Hematopoietic multipotent progenitor cell treated with erythropoietin and hydrocortisone succinate and interleukin-3 and kit ligand, for 17 days (in vitro differentiated cells): ENCODE measurements around the gene METTL25.

Experiments
- DNase-seq: peaks from one replicate; pipeline ENCODE4 v3.0.0-alpha.2; 2015; ENCODE audit warnings: low spot score

Gene METTL25

DNA sequence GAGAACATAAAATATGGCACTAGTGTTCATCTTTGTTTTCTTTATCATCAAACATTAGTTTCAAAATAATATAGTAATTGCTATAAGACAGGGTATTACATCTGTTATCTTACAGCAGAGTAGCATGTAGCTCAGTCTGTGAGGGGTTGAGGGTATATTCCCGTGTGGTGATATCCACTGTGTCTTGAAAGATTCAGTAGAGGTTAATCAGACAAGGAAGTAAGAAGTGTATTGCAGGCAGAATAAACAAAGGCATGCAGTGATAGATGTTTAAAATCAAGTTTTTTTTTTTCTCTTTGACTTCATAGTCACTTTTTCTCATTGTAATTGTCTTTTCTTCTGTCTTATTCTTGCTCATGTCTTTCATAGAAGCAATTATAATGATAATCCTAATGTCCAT, 48.3 kb downstream of the METTL25 start:
- DNase-seq, result no peak

DNA sequence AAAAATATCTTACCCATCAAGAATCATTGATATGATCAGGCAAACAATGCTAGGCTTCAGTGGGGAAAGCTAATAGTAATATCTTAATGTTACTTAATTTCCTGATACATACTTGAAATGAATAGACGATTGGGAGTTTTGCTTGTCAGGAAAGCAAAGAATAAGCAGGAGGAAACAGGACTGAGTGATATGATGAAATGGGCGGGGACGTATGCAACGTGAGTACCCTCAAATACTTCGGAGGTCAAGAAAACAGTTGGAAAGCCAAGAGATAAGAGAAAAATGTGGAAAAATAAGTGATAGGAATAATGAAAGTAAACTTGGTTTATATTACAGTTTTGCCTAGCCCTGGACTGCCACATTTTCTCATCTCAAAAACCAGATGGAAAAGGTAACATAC, 49.2 kb downstream of the METTL25 start:
- DNase-seq, result no peak

- no peak for DNase-seq
Measured at GRCh38 chr12:82408844-82409243, 50.5 kb downstream of the METTL25 start.

DNA sequence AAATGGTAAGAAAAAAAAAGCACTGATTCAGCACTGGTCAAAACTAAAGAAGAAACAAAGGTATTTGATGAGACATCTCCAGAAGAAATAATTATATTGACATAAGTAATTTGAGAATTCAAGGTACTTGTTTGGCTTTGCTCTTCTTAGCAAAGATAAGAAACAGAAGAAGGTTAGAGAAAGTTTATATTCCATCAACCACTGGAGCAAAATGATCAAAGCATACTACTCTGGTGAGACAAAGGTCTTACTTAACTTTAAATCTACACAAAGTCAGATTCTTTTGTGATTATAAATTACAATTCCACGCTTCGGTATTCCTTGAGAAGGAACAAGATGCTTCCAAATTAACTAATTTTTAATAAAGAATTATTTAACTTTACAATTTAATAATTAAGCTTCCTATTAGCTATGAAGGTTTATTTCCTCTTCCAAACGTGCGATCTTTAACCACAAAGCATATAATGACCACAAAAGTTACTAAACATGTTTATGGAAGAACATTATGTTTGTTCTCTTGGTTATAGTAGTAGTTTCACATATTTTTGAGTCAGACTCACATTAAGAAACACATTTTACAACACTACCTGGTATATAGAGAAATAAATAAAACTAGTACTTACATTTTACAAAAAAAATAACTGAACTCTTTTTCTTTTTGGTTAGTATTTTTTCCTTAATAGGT, 53.4 kb downstream of the METTL25 start:
- no peak for DNase-seq

DNA sequence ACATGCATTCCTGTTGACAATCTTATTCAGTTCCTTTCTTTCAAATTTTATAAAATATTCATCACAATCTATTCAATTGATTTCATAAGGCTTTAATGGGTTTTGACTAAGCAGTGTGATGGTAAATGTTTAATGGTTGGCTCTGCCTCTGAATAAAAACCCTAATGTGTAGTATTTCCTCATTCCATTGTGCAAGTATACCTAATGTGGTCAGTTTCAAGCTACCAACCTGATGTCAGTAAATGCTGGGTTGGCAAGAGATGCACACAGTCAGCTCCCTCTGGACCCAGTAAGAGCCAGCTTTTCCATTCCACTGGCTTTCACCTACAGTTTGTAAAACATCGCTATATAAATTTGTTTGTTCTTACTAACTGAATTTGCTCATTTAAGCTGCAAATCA, 53.9 kb downstream of the METTL25 start:
- DNase-seq, result no peak

GRCh38 chr12:82414044-82414443, 55.7 kb downstream of the METTL25 start:
- no peak for DNase-seq

DNA sequence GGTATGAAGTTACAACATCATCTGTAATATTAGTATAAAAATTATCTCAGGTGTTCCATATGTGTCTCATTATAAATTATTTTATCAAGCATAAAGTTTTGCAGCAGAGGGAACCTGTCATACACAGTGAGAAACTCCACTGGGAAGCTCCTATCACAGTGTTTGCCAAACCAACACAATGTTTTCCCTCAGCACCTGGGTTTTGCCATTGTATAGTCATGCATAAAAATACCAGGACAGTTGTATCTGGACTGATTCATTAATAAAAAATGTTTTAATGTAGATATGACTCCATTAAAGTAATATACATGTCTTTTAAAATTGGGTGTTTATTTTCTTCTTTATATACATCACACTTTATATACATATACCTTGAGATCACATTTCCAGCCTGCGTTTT, 56.6 kb downstream of the METTL25 start:
- DNase-seq, result no peak

- no peak for DNase-seq
Measured at GRCh38 chr12:82415402-82415801, 57.1 kb downstream of the METTL25 start.

DNA sequence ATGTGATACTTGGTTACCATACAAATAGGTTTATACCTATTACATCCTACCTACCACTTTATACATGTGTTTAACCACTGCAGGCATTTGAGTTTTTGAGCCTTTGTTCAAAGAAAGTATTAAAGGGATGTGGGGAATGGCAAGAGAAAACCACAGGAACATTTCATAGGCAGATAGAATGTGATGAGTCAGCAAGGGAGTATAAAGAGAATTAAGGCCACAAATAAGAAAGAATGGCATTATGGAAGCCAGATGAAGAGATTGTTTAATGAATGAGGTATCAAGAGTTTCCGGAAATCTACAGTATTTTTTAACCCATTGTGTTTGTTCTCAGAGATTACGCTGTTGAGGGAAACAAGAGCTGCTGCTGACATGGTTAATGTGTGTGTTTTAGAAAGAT, 66.9 kb downstream of the METTL25 start:
- DNase-seq, result no peak

DNA sequence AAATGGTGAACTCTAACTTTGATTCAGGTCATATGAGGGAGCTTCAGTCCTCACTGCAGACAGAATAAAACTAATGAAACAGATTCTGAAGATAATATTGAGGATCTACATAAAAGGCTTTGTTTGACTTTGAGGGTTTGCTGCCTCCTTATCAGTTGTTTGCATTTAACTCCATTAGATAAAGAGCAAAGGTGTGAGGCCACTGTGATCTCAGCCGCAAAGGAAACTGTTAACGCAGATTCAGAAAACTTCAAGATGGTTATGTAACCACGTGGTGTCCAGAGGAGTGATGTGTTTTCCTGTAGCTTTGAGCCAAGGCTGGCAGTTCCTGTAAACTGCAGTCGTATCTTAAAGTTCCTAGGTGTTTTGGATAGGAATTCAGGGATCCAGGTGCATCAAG, 67.8 kb downstream of the METTL25 start:
- no peak for DNase-seq

- DNase-seq, result no peak
Measured at GRCh38 chr12:82426586-82426985, 68.3 kb downstream of the METTL25 start.

DNA sequence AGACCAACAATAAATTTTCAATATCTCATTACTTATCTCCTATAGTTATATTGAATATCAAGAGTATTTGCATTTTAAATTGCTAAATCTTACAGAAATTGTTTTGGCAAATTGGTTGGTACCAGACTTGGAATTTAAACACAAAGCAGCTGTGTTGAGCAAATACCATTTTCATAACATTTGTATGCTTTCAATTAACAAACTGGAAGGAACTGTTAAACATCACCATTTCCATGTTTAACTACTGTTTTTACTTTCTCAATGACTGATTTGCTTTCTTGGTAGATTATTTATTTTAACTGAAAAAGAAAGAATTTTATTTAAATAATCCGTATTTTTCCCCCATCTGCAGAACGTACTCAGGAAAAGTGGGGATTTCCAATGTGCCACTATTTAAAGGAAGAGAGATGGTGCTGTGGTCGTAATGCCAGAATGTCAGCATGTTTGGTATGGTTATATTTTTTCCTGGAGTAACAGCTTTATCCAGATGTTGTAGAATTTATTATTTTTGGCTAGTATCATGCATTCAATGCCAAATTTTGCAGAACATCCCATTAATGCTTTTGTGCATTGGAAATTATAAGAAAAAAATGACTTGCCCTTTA, 72.3 kb downstream of the METTL25 start:
- no peak for DNase-seq

DNA sequence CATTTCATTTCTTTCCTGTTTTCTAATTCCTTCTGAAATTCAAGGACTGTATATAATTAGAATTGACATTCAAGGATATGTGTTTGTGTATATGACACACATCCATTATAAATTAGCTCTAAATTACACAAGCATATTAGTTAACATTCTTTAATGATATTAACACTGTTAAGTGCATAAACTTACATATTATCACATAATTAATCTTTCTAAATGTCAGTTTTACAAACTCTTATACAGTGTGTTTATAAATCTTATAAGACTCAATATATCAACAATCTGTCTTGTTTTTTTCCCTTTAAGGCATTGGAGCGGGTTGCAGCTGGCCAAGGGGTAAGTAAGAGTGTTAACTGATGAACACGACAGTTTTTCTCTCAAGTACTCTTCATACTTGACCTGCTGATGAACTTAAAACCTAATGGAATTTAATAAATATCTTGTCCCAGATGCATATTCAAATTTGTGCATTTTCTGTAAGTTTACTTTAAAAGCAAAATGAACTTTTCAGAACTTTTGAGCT, 76.1 kb downstream of the METTL25 start:
- no peak for DNase-seq

GRCh38 chr12:82436354-82436753, 78.0 kb downstream of the METTL25 start:
- DNase-seq, result no peak

- DNase-seq, result no peak
Measured at GRCh38 chr12:82437744-82438143, 79.4 kb downstream of the METTL25 start.

GRCh38 chr12:82438356-82438755, 80.0 kb downstream of the METTL25 start:
- no peak for DNase-seq

DNA sequence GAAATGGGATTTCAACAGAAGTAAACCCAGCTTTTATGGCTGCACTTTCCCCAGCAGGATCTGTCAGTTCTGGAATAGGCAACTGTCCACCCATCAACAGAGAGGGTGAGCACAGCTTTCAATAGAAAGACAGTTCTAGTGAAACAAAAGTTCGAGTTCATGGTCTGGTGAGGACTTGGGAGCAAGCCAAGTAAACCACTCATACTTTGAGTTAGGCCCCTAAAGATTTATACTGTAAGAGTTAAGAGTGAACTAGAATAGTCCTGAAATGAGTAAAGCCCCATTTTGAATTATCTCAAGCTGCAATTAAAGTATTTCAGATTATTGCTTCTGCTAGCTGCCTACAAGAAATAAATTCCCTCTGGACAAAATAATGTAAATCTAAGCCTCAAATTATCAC, 82.6 kb downstream of the METTL25 start:
- DNase-seq, result no peak

GRCh38 chr12:82448911-82449578, 90.7 kb downstream of the METTL25 start:
- no peak for DNase-seq

DNA sequence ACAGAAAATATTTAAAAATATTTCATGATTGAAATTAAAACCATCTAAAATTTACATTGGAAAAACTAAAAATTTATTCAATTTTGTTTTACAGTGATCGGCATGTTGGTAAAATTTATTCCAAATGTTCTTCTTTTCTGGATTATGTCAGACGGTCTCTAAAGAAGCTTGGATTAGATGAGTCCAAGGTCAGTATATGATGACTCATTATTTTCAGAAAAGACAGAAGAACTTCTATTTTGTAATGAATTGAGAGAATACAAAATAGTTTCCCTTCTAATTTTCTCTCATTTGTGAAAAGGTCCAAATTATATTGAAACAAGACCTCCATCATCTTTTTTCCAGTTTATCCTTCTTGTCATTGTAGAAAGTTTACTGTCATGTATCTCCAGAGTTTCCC, 98.3 kb downstream of the METTL25 start:
- DNase-seq, result no peak

DNA sequence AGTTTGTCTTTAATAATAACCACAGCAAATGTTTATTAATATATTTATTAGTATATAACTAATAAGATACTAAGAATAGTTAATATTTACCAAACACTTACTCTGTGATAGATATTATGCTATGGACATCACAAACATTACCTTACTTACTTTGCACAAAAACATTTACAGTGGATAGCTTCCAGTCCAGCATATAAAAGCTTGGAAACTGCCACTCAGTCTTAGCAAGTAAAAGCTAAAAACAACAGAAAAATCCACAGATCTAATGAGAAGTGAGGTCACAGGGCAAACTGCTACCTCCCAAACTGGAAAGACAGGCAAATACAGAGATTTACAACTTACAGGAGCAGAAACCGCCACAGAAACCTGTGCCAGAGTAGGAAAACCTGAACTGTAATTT, 99.8 kb downstream of the METTL25 start:
- no peak for DNase-seq

DNA sequence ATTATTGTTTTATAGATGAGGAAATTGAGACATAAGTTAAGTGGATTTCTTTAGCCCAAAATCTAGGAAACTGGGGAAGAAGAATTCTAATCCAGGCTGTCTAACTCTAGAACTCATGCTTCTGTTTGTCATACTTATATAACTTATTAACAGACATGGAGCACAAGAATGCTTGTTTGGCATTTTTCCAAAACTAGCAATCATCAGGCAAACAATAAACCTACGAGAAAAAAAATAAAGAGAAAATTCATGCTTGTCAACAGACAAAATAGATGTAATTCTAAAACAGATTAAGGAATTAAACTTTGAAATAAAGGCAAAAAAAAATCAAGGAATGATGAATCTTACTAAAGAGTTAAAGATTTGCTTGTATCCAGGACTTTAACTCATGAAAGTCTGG, 103.1 kb downstream of the METTL25 start:
- DNase-seq, result no peak

DNA sequence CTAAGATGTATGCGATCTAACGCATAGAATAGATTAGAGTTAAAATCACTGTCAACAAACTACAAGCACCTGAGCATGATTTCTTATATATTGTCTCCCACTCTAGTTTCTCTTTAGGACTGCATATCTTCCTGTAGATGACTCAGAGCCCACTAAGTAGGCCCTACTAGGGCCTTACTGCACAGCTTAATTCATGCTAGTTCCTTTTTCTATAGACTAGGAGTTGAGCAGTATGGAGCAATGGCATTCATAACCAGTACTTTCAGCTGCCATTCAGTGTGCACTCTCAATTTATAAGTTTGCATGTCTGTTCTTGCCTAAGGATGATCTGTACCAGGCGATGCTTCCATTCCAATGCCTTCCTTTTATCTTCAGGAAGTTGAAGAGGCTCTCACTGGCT, 103.5 kb downstream of the METTL25 start:
- no peak for DNase-seq

DNA sequence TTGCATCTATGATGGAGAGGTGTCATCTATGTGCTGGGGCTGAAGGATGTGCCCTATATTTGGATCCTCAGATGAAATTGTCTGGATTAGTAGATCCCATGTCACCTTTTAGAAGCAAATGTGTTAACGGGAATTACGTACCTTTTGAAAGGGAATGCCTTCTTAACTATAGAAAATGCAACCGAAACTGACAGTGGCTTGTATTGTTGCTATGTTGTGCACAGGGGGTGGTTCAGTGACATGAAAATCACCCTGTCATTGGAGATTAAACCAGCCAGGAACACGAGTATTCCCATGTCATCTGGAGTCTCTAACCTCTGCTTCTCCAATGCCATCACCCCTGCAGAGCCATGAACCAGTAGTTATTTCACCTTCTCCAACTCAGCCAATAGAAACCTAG, 110.2 kb downstream of the METTL25 start:
- no peak for DNase-seq
